ENCODE data around the gene ST14.

The ST14 gene

DNA sequence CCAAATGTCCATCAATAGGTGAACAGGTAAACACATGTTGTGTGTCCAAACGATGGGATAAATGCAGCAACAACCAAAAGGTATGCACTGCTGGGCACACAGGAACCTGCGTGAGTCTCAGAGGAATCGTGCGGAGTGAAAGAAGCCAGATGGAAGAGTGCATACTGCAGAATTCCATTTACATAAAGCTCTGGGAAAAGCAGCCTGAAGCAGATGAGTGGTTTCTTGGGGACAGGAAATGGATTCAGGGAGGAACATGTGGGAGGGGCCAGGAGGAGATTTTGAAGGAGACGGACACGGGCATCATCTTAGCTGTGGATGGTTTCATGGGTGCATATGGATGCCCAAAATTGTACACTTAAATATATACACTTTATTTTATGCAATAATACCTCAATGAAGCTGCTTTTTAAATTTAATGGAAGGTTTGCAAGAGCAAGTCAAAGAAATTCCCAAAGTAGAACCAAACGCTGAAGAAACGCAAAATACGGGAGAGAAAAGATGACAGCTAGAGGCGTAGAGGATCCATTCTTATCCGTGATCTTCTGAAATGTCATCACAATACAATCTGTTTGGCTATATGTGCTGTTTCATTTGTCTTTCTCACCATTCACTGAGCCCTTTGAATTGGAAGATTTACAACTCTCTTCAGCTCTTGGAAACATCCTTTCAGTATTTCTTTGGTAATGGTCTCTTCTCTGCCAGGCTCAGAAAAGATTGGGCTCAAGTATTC, 24.5 kb downstream of the ST14 start:
- CTCF ChIA-PET = interaction anchor here (0.6 to 0.8 kb wide), 3 partner anchors 9 to 819 kb away, joined by 3 to 5 read pairs (median 4); no protein-coding TSS in a partner anchor

GRCh38 chr11:130187096-130187495, 27.5 kb downstream of the ST14 start:
- CTCF ChIA-PET = no interaction called here
- no peaks in the 10 kb centered on the region for H3K36me3 ChIP-seq (ENCODE audit: control insufficient read depth in 2 of 2, insufficient read depth in 1 of 2, low read length in 2 of 2)
- H3K27ac ChIP-seq (ENCODE audit: extremely low read depth, low read depth, low read length) = no peak overlapping the region
- H3K4me1 ChIP-seq (ENCODE audit: control insufficient read depth, insufficient read depth, low read length) = no peaks in the 10 kb centered on the region
- H3K9me3 ChIP-seq (ENCODE audit: control insufficient read depth, insufficient read depth, low read depth, low read length) = no peaks in the 10 kb centered on the region
- TF ChIP-seq ZNF266 (tag by site-specific recombination; IDR thresholded peaks at IDR 0.05; ENCODE audit: low read depth) (no peak), ZNF518A (tag by site-specific recombination; conservative IDR thresholded peaks at IDR 0.05; ENCODE audit: low read depth) (no peak), GLI2 (tag by site-specific recombination; IDR thresholded peaks at IDR 0.05; ENCODE audit: borderline replicate concordance, low read depth) (no peak), EGR2 (tag by site-specific recombination; IDR thresholded peaks at IDR 0.05; ENCODE audit: low read depth) (peak; percentile 79), ZFHX2 (tag by site-specific recombination; conservative IDR thresholded peaks at IDR 0.05) (peak; percentile 82)
- POLR2A ChIA-PET = no interaction called here
- H3K4me3 ChIP-seq (ENCODE audit: low read depth, low read length) = no peak overlapping the region

More for the DNA sequence above, 24.5 kb downstream of the ST14 start:
- no peak overlapping the region for H3K4me3 ChIP-seq (ENCODE audit: low read depth, low read length)
- no peaks in the 10 kb centered on the region for H3K4me1 ChIP-seq (ENCODE audit: control insufficient read depth, insufficient read depth, low read length)
- no peaks in the 10 kb centered on the region for H3K36me3 ChIP-seq (ENCODE audit: control insufficient read depth in 2 of 2, insufficient read depth in 1 of 2, low read length in 2 of 2)
- no peaks in the 10 kb centered on the region for H3K9me3 ChIP-seq (ENCODE audit: control insufficient read depth, insufficient read depth, low read depth, low read length)
- TF ChIP-seq ZNF621 (tag by site-specific recombination; IDR thresholded peaks at IDR 0.05) (no peak), ZBTB21 (tag by site-specific recombination; IDR thresholded peaks at IDR 0.05) (no peak)
- no peak overlapping the region for H3K27ac ChIP-seq (ENCODE audit: extremely low read depth, low read depth, low read length)
- POLR2A ChIA-PET = no interaction called here

DNA sequence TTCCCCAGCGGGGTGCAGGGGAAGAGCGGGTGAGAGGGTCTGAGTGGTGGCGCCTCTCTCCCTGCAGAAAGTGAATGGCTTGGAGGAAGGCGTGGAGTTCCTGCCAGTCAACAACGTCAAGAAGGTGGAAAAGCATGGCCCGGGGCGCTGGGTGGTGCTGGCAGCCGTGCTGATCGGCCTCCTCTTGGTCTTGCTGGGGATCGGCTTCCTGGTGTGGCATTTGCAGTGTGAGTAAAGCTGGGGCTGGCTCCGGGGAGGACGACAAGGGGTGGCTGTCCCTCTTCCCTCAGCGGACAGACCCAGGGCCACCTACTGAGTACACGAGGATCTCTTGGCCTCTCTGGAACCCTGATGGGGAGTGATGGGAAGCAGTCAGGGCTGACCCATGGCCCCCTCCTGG, 28.5 kb downstream of the ST14 start:
- ChIA-PET CTCF (no interaction called here), POLR2A (no interaction called here)
- Histone ChIP-seq H3K4me3 (ENCODE audit: low read depth, low read length) (no peak overlapping the region), H3K27ac (ENCODE audit: extremely low read depth, low read depth, low read length) (no peak overlapping the region), H3K36me3 (ENCODE audit: control insufficient read depth in 2 of 2, insufficient read depth in 1 of 2, low read length in 2 of 2) (no peaks in the 10 kb centered on the region), H3K9me3 (ENCODE audit: control insufficient read depth, insufficient read depth, low read depth, low read length) (no peaks in the 10 kb centered on the region), H3K4me1 (ENCODE audit: control insufficient read depth, insufficient read depth, low read length) (no peaks in the 10 kb centered on the region)
- TF ChIP-seq IKZF3 (tag by site-specific recombination; IDR thresholded peaks at IDR 0.05) (no peak), GLI4 (tag by site-specific recombination; IDR thresholded peaks at IDR 0.05) (no peak), ZNF48 (tag by site-specific recombination; IDR thresholded peaks at IDR 0.05) (no peak), ZNF175 (tag by site-specific recombination; IDR thresholded peaks at IDR 0.05) (no peak)

GRCh38 chr11:130188585-130189347, 29.2 kb downstream of the ST14 start:
- ChIA-PET POLR2A (no interaction called here), CTCF (no interaction called here)
- no peak overlapping the region for H3K4me3 ChIP-seq (ENCODE audit: low read depth, low read length)
- no peaks in the 10 kb centered on the region for H3K9me3 ChIP-seq (ENCODE audit: control insufficient read depth, insufficient read depth, low read depth, low read length)
- H3K4me1 ChIP-seq (ENCODE audit: control insufficient read depth, insufficient read depth, low read length) = no peaks in the 10 kb centered on the region
- H3K36me3 ChIP-seq (ENCODE audit: control insufficient read depth in 2 of 2, insufficient read depth in 1 of 2, low read length in 2 of 2) = no peaks in the 10 kb centered on the region
- H3K27ac ChIP-seq (ENCODE audit: extremely low read depth, low read depth, low read length) = no peak overlapping the region
- TF ChIP-seq ZNF624 (tag by site-specific recombination; IDR thresholded peaks at IDR 0.05) (no peak), ZBTB17 (tag by site-specific recombination; IDR thresholded peaks at IDR 0.05) (no peak), SCRT2 (tag by site-specific recombination; IDR thresholded peaks at IDR 0.05) (no peak), ZNF626 (tag by site-specific recombination; IDR thresholded peaks at IDR 0.05) (no peak), ZNF692 (tag by site-specific recombination; IDR thresholded peaks at IDR 0.05) (no peak), ZNF610 (tag by site-specific recombination; IDR thresholded peaks at IDR 0.05; ENCODE audit: borderline replicate concordance) (no peak)
